Breast epithelium (tissue), 3 donors: ENCODE data around the gene TBCE.

Experiments
- POLR2AphosphoS5 ChIP-seq, 3 donors: sonication (generic); formaldehyde crosslinking; IDR thresholded peaks; one replicate each; pipeline ENCODE4 v1.6.1; 2017; ENCODE audit warnings: antibody characterized with exemption in 3 of 3
- TF ChIP-seq, protein P1 (sequence below), 3 donors: fragments of 450-650 bp; IDR thresholded peaks; one replicate each; pipeline ENCODE4 v1.5.1; 2016 to 2017; ENCODE audit warnings: antibody characterized with exemption in 3 of 3, mild to moderate bottlenecking in 3 of 3, moderate library complexity in 3 of 3

DNA sequence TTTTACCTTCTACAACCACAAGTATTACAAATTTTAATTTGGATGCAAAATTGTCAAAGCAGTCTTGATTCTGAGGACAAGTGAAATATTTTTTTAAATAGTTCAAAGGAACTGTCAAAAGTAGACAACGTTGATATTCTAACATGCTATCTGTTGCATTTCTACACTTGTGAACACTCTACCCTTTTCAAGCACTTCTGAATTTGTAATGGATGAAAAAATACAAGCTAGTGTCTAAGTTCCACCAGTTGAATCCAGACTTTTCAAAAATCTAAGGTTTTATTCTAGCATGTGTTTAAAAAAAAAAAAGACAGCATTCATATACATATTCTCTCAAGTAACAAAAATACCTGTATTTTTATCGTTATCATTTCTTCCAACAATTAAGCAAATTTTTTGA is 41.4 kb upstream of the TBCE start:
- TF ChIP-seq, protein P1, sequence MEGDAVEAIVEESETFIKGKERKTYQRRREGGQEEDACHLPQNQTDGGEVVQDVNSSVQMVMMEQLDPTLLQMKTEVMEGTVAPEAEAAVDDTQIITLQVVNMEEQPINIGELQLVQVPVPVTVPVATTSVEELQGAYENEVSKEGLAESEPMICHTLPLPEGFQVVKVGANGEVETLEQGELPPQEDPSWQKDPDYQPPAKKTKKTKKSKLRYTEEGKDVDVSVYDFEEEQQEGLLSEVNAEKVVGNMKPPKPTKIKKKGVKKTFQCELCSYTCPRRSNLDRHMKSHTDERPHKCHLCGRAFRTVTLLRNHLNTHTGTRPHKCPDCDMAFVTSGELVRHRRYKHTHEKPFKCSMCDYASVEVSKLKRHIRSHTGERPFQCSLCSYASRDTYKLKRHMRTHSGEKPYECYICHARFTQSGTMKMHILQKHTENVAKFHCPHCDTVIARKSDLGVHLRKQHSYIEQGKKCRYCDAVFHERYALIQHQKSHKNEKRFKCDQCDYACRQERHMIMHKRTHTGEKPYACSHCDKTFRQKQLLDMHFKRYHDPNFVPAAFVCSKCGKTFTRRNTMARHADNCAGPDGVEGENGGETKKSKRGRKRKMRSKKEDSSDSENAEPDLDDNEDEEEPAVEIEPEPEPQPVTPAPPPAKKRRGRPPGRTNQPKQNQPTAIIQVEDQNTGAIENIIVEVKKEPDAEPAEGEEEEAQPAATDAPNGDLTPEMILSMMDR (IDR thresholded peaks at IDR 0.05) = no peak
- no peak for TF ChIP-seq POLR2AphosphoS5 (IDR thresholded peaks at IDR 0.05)
